ENCODE data around the gene GFAP.

GFAP gene

DNA sequence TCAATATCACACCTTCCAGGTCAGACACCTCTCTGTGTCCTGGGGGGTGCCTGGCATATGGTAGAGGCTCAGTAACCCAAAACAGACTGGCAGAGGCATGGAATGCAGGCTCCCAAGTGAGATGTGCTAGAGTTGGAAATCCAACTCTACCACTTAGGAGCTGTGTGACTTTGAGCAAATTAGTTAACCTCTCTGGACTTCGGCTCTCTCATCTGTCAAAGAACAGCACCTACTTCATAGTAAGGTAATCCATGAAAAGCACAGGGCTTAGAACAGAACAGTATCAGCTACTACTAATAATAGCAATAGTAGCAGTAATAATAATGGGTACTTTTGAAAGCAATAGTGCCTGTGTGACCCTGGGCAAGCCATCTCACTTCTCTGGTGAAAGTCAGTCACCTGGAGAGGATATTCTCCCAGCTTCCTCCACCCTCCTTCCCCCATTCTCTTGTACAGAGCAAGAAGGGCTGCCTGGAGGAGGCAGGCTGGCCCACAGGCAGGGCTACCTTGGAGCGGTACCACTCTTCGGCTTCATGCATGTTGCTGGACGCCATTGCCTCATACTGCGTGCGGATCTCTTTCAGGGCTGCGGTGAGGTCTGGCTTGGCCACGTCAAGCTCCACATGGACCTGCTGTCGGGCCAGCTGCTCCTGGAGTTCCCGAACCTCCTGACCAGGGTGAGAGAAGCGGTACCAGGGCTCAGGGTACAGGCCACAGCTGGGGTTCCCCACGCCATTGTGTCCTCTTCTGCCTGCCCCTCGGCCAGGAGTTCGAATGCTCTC lies 2.3 kb downstream of the GFAP start:
- no peak for DNase-seq

DNA sequence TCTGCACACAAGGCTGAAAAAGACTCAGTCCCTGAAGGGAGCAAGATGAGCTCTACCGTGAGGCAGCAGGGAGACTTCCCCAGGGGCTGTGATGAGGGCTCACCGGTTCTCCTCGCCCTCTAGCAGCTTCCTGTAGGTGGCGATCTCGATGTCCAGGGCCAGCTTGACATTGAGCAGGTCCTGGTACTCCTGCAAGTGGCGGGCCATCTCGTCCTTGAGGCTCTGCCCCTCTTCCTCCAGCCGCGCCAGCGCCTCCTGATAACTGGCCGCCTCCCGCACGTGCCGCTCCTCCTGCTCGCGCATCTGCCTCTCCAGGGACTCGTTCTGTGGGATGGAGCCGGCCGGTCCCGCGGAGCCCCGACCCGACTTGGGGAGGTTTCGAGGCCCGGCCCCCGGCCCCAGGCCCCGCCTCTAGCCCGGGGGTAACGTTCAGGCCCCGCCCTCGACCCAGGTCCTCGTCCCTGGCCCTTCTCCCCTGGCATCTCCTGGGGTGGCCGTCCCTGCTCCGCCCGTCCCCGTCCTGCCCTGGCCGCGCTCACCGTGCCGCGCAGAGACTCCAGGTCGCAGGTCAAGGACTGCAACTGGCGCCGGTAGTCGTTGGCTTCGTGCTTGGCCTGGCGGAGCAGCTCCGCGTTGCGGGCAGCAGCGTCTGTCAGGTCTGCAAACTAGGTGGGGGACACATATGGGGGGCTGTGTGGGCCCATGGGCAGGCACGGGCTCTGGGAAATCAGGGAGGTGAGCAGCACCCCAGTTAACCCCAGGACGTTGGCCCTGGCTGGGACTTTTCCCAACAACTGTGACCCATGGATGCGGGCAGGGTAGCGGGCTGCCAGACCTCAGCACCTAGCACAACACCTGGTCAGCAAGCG lies 3.9 kb downstream of the GFAP start:
- DNase-seq, result no peak

DNA sequence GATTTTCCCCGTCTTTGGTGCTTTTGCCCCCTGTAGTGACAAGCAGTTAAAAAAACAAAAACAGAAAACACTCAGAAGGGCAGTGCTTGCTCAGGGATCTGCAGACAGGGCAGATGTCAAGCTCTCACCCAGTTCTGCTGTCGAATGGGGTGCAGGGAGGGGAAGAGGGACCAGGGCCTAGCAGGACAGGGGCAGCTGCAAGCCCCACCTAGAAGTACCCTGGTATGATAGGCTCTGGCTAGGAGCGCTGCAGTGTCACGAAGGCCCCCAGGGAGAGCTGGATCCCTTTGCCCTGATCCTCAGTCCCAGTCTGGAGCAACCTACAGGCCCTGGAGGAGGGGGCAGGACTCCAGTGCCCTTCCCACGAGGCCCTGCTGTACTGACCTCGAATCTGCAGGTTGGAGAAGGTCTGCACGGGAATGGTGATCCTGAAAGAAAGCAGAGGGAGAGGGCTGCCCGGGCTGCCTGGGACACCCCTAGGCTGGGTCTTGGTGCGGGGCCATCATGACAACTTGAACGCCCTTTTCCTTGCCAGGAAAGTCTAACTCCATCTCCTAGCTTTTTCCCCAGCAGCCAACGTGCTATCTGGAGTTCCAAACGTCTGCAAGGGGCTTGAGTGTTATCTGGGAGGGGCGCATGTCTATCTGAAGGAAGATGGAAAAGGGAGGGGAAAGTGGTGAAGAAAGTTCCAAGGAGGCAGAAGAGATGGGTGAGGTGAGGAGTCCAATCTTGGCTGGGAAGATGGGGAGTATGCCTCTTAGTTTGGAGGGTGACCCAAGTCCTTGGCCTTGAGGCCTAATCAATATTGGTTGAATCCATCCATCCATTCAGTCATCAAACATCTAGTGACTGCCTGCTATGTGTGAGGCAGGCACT lies 4.8 kb downstream of the GFAP start:
- no peak for DNase-seq

DNA sequence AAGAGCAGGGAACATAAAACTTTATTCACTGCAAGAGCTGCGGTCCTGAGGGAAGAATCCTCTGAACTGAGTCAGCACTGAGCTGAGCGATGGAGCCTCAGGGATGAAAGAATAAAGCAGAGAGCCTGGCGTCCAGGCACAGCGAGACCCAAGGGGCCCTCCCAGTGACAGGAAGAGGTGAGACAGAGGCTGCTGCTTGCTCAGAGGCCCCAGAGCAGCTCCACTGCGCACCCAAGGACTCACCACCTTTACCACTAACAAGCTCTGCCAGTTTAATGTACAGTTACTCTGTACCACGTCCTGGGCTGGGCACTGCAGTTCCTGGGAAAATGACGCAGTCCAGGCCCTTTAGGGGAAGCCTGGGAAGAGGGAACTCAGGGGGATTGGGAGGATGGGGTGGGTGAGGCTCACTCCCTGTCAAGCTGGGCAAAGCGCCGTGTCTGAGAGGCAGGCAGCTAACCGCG lies 5.6 kb downstream of the GFAP start:
- no peak for DNase-seq

DNA sequence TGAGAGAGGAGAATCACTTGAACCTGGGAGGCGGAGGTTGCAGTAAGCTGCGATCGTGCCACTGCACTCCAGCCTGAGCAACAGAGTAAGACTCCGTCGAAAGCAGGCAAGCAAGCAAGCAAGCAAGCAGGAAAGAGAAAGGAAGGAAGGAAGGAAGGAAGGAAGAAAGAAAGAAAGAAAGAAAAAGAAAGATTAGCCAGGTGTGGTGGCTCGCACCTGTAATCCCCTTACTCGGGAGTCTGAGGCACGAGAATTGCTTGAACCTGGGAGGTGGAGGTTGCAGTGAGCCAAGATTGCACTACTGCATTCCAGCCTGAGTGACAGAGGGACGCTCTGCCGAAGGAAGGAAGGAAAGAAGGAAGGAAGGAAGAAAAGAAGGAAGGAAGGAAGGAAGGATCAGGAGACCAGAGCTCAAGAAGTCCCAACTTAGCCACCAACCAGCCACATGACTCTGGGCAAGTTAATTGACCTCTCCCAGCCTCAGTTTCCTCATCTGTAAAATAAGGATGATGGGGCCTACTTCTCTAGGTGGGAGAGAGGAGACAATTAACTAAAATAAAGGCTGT lies 6.5 kb downstream of the GFAP start:
- DNase-seq, result no peak

DNA sequence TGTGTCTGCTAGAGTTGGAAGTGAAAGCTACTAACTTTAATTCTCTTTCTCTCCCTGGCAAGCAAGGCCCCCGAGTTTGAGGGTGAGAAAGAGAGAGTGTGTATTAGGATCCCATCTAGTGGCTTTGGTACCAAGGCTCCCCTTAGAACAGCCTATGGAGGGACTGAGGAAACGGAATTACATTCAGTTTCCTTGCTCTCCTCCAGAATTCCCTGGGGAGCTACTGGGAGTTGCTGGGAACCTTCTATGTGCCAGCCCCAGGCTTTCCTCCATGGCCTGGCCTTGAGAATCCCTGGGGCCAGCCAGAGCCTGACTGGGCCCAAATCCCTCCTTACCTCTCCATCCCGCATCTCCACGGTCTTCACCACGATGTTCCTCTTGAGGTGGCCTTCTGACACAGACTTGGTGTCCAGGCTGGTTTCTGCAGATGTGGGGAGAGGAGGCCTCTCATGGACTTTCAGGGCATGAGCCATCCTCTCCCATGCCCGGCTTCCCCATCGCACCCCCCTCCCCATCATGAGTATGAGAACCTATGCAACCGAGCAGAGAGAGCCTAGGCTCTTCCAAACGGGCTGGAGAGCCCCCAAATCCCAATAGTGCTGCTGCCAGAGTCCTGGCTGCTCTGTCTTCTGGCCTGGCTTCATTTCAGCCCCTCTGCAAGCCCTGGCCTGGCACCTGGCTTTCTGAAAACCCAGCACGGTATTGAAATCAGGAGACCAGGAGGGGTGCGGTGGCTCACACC lies 7.4 kb downstream of the GFAP start:
- no peak for DNase-seq

DNA sequence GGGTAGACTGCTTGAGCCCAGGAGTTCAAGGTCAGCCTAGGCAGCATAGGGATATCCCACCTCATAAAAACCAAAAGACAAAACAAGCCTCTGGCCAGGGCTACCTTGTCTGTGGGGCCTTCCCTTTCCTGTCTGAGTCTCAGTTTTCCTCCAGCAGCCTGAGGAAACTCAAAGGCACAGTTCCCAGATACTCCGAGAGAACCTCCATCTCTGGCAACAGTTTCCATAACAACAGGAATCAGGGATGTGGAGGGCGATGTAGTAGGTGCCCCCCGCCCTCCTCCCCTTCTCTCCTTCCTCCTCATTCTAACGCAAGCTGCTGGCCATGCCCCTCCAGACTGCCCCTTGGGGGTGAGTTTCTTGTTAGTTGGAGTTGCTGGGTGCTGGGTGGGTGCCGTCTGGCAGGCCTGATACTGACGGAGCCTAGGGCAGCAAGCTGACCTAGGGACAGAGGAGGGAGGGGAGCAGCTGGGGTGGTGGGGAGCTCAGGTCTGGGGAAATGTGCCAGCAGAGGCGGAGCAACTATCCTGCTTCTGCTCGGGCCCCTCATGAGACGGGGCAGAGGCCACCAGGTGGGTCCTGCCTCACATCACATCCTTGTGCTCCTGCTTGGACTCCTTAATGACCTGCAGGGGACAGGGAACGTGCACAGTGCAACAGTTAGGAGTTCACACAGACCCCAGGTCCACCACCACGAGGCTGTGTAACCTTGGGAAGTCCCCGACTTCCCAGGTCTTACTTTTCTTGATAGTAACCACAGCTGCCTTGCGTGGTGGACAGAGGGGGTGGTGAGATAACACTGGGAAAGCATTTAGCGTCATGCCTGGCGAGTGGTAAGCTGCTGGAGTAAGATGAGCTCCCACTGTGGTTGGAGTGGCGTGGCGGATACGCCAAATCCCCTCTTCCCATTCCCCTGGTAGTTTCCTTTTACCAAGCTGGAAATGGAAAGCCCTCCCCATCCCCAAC lies 8.3 kb downstream of the GFAP start:
- no peak for DNase-seq

DNA sequence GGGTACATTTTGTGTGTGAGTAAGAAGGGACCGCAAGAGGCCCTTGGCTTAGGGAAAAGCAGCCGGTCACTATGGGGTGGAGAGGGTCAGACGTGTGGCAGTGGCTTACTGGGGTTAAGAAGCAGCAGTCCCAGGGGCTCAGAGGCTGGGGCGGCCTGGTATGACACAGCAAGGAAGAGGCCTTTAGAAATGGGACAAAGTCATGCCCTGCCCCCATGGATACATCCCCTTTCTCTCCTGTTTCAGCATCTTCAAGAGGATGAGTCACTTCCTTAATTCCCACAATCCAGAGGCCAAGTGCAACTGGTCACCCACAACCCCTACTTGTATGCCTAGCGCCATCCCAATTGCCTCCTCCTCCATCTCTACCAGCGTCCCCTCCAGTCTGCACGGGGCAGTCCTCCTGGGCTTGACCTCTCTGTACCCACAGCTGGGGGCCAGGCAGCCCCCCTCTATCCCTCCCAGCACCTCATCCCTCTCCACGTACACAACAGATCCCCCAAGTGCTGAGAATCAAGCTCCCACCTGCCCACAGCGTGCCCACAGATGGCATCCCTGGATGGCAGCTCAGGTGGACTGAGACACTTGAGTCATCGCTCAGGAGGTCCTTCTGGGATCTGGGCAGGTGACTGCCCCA lies 9.2 kb downstream of the GFAP start:
- no peak for DNase-seq

DNA sequence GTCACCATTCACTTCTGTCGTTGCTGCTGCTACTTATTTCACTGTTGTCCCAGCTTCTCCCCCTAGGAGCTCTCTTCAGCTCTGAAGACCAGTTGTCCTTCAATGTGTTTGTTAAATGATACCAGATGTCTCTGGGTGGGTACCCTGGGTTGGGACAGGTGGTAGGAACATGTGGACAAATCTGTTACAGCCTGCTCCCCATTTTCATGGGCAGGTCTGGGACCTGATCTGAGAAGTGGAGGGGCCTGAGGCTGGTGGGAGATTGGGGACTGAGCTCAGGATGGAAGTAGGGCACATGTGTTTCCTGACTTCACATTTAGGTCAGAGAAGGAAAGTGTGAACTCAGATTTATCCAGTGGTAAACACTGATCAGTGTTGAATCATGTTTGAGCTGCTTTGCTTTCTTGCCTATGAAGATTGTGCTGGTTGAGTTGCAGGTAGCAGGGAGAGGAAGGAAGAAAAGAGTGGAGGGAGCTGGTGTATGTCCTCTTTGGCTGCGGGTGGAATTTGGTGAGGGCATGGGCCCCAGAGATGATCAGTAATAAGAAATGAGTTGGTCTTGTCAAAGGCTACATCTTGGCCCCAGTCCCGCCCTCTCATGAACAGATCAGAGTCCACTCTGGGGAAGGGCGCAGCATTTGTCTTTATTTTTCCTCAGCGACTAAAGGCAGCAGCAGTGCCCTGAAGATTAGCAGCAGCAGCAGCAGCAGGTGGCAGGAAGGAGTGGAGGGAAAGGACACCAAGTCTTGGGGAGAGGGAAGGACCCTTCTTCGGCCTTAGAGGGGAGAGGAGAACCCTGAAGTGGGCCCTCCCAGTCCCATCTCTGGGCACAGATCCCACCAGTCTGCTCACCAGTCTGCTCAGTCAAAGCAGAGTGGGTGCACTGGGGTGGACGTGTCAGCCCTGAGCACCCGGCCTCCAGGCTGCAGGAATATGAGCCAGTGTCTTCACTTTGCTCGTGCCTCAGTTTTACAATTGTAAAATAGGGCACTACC lies 10.0 kb downstream of the GFAP start:
- DNase-seq, result no peak

DNA sequence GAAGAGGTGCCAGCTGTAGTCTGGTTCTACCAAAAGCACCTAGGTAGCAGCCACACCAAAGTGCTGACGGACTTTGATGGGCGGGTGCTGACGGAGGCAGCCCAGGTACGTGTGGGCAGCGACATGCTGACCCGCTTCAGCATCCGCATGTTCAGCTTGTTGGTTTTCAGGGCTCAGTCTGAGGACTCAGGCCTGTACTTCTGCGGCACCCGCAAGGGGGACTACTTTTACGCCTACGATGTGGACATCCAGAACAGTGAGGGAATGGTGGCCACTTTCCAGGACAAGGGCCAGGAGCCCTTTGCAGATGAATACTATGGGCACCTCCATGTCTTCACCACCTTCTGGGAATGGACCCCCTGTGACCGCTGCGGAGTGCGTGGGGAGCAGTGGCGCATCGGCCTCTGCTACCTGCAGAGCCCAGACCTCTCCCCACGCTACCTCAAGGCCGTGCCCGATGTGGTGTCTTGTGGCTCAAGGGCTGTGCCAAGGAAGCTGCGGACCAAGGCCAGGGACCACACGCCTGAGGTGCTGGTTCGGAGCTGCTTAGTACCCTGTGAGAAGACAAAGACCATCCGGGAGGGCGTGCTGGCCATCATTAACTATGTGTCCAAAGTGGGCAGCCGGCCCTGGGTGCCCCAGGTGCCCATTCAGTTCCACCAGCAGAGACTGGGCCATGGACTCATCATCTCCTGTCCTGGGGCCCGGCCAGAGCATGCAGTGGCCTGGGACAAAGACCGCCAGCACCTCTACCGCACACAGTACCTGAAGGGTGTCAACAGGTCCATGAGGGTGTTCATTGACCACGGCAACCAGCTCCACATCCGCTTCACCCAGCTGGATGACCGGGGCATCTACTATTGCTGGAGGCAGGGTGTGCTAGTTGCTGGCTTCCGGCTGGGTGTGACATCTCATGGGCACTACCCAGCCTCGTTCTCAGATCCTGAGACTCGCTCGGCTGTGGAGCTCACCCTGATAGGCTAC lies 11.0 kb downstream of the GFAP start:
- DNase-seq, result no peak

DNA sequence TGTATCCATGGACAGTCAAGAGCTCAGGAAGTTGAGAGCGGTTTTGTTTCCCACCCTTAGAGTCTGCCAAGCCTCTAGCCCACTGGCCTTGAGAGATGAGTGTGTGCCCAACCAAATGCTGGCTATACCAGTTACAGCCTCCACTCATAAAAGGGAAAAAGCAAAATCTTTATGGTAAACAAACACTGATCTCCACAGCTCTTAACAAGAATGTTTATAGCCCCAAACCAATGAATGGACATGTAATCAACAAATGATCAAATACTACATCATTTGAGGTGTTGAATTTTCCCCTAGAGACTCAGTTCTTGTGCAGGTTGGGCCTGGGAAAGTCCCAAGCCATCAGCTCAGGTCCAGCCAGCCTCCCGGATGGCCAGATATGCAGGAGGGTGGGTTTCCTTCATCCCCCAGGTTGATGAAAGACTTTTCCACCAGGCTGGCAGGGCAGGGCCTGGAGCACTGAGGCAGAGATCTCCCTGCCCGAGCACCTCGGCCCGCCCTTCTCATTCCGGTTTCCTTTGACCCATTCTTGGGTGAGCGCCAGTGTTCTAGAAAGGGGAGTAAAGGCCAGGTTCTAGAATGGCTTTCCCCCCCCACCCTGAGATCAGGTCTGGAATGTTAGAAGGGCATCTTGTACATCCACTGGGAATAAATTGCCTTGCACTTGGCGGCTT lies 12.2 kb downstream of the GFAP start:
- no peak for DNase-seq

DNA sequence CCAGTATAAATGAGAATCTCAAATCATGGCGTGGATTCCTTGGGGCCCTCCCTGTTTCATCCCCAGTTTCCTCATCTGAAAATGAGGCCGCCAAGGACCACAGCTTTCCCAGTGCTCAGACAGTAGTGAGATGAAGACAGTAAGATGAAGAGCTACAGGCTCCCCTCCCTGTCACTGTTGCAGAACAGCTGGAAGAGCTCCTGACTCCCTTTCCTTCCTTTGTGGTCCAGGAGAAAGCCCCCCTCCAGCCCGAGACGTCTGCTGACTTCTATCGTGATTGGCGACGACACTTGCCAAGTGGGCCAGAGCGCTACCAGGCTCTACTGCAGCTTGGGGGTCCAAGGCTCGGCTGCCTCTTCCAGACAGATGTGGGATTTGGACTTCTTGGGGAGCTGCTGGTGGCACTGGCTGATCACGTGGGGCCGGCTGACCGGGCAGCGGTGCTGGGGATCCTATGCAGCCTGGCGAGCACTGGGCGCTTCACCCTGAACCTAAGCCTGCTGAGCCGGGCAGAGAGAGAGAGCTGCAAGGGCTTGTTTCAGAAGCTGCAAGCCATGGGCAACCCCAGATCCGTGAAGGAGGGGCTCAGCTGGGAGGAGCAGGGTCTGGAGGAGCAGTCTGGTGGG lies 13.1 kb downstream of the GFAP start:
- DNase-seq, result no peak

DNA sequence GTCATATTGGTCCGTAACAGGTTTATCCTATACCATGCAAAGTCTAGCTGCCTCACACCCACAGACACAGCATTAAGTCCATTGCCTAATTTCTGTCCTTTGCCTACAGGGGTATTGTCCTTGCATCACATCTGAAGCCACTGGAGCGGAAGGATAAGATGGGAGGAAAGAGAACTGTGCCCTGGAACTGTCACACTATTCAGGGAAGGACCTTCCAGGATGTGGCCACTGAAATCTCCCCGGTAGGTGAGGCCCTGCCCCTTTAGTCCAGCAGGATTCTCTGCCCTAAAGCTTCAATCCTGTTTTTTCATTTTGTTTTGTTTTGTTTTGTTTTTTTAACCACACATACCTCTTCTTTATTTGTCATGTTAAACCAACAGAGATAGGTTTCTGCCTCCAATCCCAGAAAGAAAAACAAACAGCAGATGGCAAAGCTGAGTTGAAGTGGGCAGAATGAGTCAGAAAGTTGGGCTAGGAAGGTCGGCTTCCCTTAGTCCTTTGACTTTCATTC lies 13.8 kb downstream of the GFAP start:
- peak; percentile 80 for DNase-seq

DNA sequence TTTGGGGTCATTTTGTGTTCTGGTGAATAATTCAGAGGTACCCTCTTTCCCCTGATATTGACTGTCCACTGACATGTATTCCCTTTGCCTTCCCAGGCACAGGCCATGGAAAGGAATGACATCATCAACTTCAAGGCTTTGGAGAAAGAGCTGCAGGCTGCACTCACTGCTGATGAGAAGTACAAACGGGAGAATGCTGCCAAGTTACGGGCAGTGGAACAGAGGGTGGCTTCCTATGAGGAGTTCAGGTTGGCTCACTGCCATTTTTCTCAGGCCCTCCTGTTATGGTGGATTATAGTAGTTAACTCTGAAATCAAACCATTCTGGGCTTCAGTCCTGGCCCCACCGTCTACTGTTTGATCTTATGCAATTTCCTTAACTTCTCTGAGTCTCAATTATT lies 14.4 kb downstream of the GFAP start:
- peak; percentile 97 for DNase-seq

DNA sequence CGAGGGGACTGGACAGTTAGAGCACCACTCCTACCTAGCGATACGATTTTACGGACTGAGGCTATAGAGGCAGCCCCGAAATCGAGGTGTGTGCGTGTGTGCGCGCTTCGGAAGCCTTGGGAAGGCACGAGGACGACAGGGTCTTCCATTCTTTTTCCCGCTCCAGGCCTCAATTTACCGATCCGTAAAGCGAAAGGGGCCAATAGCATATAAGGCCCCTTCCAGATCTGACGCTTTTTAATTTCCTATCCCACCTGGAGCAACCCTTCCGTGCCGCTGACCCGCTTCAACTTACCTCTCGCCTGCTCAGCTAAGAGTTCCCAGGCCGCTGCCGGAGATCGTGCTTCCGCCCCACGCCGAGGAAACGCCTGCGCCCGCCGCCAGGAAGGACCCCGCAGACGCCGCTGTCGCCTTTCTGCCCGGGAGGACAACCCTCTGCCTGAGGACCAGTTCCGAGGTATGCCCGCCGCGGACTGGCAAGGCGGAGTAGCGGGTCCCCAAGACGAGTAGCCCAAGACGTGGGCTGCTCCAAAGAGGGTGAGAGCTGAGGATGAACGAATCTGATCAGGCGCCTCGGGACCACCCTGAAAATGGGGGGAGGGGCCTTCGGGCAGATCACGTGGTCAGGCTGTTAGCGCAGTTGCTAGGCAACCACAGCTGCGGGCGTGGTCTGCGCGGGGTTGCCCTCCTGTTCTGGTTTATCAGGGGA lies 16.1 kb downstream of the GFAP start, which contains the start of gene EFTUD2:
EFTUD2 (minus strand) TSS at position 372 of the 709 bp plus-strand sequence. CDS start 4,924 bp downstream, outside the sequence.
- DNase-seq, result peak; percentile 86

DNA sequence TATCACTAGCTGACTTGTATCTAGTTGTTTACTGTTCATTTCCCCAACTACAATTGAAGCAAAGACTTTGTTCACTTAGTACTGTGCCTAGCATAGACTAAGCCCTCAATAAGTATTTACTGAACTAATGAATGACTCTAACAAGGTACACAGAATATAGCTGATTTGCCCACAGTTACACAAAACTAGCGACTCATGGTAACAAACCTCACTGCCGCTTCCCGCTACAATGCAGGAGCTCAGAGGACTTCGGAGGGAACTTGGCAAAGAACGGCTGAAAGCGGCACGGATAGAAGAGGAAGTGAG lies 16.6 kb downstream of the GFAP start:
- DNase-seq, result no peak
